ENCODE measurements around the gene APBA2.

The APBA2 gene

GRCh38 chr15:28892789-28893610, 7.2 kb downstream of the APBA2 start:
- Histone ChIP-seq H3K27ac (no peak overlapping the region), H3K4me3 (no peak overlapping the region)

GRCh38 chr15:28894631-28895030, 8.9 kb downstream of the APBA2 start:
- Histone ChIP-seq H3K27ac (no peak overlapping the region), H3K4me3 (no peak overlapping the region)

- H3K27ac ChIP-seq = no peak overlapping the region
- H3K4me3 ChIP-seq = no peak overlapping the region
These were observed 9.4 kb downstream of the APBA2 start for GRCh38 chr15:28895146-28895545.

GRCh38 chr15:28895566-28895965, 9.8 kb downstream of the APBA2 start:
- no peak overlapping the region for H3K4me3 ChIP-seq
- no peak overlapping the region for H3K27ac ChIP-seq

GRCh38 chr15:28896951-28897350, 11.2 kb downstream of the APBA2 start:
- Histone ChIP-seq H3K27ac (no peak overlapping the region), H3K4me3 (no peak overlapping the region)

GRCh38 chr15:28897861-28898585, 12.2 kb downstream of the APBA2 start:
- no peak overlapping the region for H3K4me3 ChIP-seq
- no peak overlapping the region for H3K27ac ChIP-seq

- Histone ChIP-seq H3K27ac (no peak overlapping the region), H3K4me3 (no peak overlapping the region)
These were observed 13.4 kb downstream of the APBA2 start for GRCh38 chr15:28899061-28899738.

- Histone ChIP-seq H3K27ac (no peak overlapping the region), H3K4me3 (no peak overlapping the region)
These were observed 14.5 kb downstream of the APBA2 start for GRCh38 chr15:28900041-28900891.

GRCh38 chr15:28900892-28901586, 15.3 kb downstream of the APBA2 start:
- H3K4me3 ChIP-seq = no peak overlapping the region
- no peak overlapping the region for H3K27ac ChIP-seq

GRCh38 chr15:28901587-28901980, 15.8 kb downstream of the APBA2 start:
- Histone ChIP-seq H3K4me3 (no peak overlapping the region), H3K27ac (no peak overlapping the region)

GRCh38 chr15:28901987-28902745, 16.4 kb downstream of the APBA2 start:
- Histone ChIP-seq H3K27ac (no peak overlapping the region), H3K4me3 (no peak overlapping the region)

GRCh38 chr15:28902856-28903255, 17.1 kb downstream of the APBA2 start:
- H3K4me3 ChIP-seq = no peak overlapping the region
- H3K27ac ChIP-seq = no peak overlapping the region

- no peak overlapping the region for H3K27ac ChIP-seq
- no peak overlapping the region for H3K4me3 ChIP-seq
These were observed 17.8 kb downstream of the APBA2 start for GRCh38 chr15:28903555-28903954.

GRCh38 chr15:28904003-28904402, 18.2 kb downstream of the APBA2 start:
- Histone ChIP-seq H3K4me3 (no peak overlapping the region), H3K27ac (no peak overlapping the region)

GRCh38 chr15:28904541-28905315, 19.0 kb downstream of the APBA2 start:
- H3K27ac ChIP-seq = no peak overlapping the region

GRCh38 chr15:28907338-28907960, 21.7 kb downstream of the APBA2 start:
- Histone ChIP-seq H3K4me3 (no peak overlapping the region), H3K27ac (no peak overlapping the region)

More at GRCh38 chr15:28904541-28905315, 19.0 kb downstream of the APBA2 start:
- no peak overlapping the region for H3K4me3 ChIP-seq

- Histone ChIP-seq H3K27ac (no peak overlapping the region), H3K4me3 (no peak overlapping the region)
These were observed 24.3 kb downstream of the APBA2 start for GRCh38 chr15:28909958-28910500.
